HUES48 (cell line): ENCODE data around the gene TBC1D22A.

Experiments used
- H3K27ac ChIP-seq: one replicate; pipeline ENCODE4 v1.7.0; 2013; ENCODE audit warnings: low read depth, low read length, inconsistent platforms
- H3K27me3 ChIP-seq: 2 replicates; pipeline ENCODE4 v1.6.1; 2013; ENCODE audit warnings: mild to moderate bottlenecking, low read length; ENCODE audit not compliant: control insufficient read depth, insufficient read depth
- H3K36me3 ChIP-seq: 2 replicates; pipeline ENCODE4 v1.6.1; 2013; ENCODE audit warnings: low read length; ENCODE audit not compliant: control insufficient read depth, insufficient read depth
- H3K4me1 ChIP-seq: 2 replicates; pipeline ENCODE4 v1.6.1; 2013; ENCODE audit warnings: mild to moderate bottlenecking, low read length; ENCODE audit not compliant: control insufficient read depth, insufficient read depth
- H3K4me3 ChIP-seq: 2 replicates; pipeline ENCODE4 v1.5.1; 2013; ENCODE audit warnings: mild to moderate bottlenecking, low read depth, low read length
- H3K9ac ChIP-seq: 2 replicates; pipeline ENCODE4 v1.6.1; 2013; ENCODE audit warnings: mild to moderate bottlenecking, low read depth, low read length, moderate library complexity
- H3K9me3 ChIP-seq: 2 replicates; pipeline ENCODE4 v1.6.1; 2013; ENCODE audit warnings: low read length; ENCODE audit not compliant: control insufficient read depth, insufficient read depth

TBC1D22A gene

GRCh38 chr22:47034905-47035419 is 272.5 kb downstream of the TBC1D22A start:
- Histone ChIP-seq H3K9ac (no peak overlapping the region), H3K27me3 (no peaks in the 10 kb centered on the region), H3K36me3 (no peaks in the 10 kb centered on the region), H3K4me1 (peaks cover under 1% of the 10 kb centered on the region; the same call in 1 of the 2 replicates), H3K9me3 (no peaks in the 10 kb centered on the region), H3K27ac (no peak overlapping the region), H3K4me3 (no peak overlapping the region)

- H3K4me3 ChIP-seq = no peak overlapping the region
- H3K9ac ChIP-seq = no peak overlapping the region
- H3K27me3 ChIP-seq = no peaks in the 10 kb centered on the region
- no peaks in the 10 kb centered on the region for H3K9me3 ChIP-seq
- H3K27ac ChIP-seq = no peak overlapping the region
- H3K4me1 ChIP-seq = no peaks in the 10 kb centered on the region
- no peaks in the 10 kb centered on the region for H3K36me3 ChIP-seq
Observed at GRCh38 chr22:47035425-47035881, 273.0 kb downstream of the TBC1D22A start.

- Histone ChIP-seq H3K4me3 (no peak overlapping the region), H3K36me3 (no peaks in the 10 kb centered on the region), H3K27me3 (no peaks in the 10 kb centered on the region), H3K9ac (no peak overlapping the region), H3K9me3 (no peaks in the 10 kb centered on the region), H3K4me1 (no peaks in the 10 kb centered on the region), H3K27ac (no peak overlapping the region)
Observed at GRCh38 chr22:47036352-47036751, 273.9 kb downstream of the TBC1D22A start.

GRCh38 chr22:47036936-47037485 is 274.6 kb downstream of the TBC1D22A start:
- H3K4me1 ChIP-seq = no peaks in the 10 kb centered on the region
- no peaks in the 10 kb centered on the region for H3K36me3 ChIP-seq
- no peak overlapping the region for H3K27ac ChIP-seq
- H3K9ac ChIP-seq = no peak overlapping the region
- H3K9me3 ChIP-seq = no peaks in the 10 kb centered on the region
- no peak overlapping the region for H3K4me3 ChIP-seq
- H3K27me3 ChIP-seq = no peaks in the 10 kb centered on the region

- no peak overlapping the region for H3K9ac ChIP-seq
- no peaks in the 10 kb centered on the region for H3K27me3 ChIP-seq
- H3K4me1 ChIP-seq = no peaks in the 10 kb centered on the region
- H3K27ac ChIP-seq = no peak overlapping the region
- H3K9me3 ChIP-seq = no peaks in the 10 kb centered on the region
- H3K36me3 ChIP-seq = no peaks in the 10 kb centered on the region
- H3K4me3 ChIP-seq = no peak overlapping the region
Observed at GRCh38 chr22:47038206-47038835, 275.9 kb downstream of the TBC1D22A start.

GRCh38 chr22:47039356-47039755 is 276.9 kb downstream of the TBC1D22A start:
- H3K4me1 ChIP-seq = peaks cover 3% of the 10 kb centered on the region; the same call in 1 of the 2 replicates
- H3K9ac ChIP-seq = no peak overlapping the region
- H3K27ac ChIP-seq = no peak overlapping the region
- no peaks in the 10 kb centered on the region for H3K9me3 ChIP-seq
- no peaks in the 10 kb centered on the region for H3K27me3 ChIP-seq
- no peaks in the 10 kb centered on the region for H3K36me3 ChIP-seq
- H3K4me3 ChIP-seq = no peak overlapping the region

- H3K4me1 ChIP-seq = peaks cover 3% of the 10 kb centered on the region; the same call in 1 of the 2 replicates
- no peaks in the 10 kb centered on the region for H3K9me3 ChIP-seq
- no peaks in the 10 kb centered on the region for H3K27me3 ChIP-seq
- H3K36me3 ChIP-seq = no peaks in the 10 kb centered on the region
- H3K27ac ChIP-seq = no peak overlapping the region
- H3K4me3 ChIP-seq = no peak overlapping the region
- no peak overlapping the region for H3K9ac ChIP-seq
Observed at GRCh38 chr22:47040486-47041270, 278.2 kb downstream of the TBC1D22A start.

GRCh38 chr22:47041271-47042115 is 279.0 kb downstream of the TBC1D22A start:
- Histone ChIP-seq H3K9me3 (no peaks in the 10 kb centered on the region), H3K27me3 (no peaks in the 10 kb centered on the region), H3K9ac (no peak overlapping the region), H3K36me3 (no peaks in the 10 kb centered on the region), H3K27ac (no peak overlapping the region), H3K4me1 (peaks cover 3% of the 10 kb centered on the region; the same call in 1 of the 2 replicates), H3K4me3 (no peak overlapping the region)

GRCh38 chr22:47042116-47042825 is 279.8 kb downstream of the TBC1D22A start:
- Histone ChIP-seq H3K4me1 (peaks cover 3% of the 10 kb centered on the region; the same call in 1 of the 2 replicates), H3K27me3 (no peaks in the 10 kb centered on the region), H3K9ac (no peak overlapping the region), H3K27ac (no peak overlapping the region), H3K9me3 (no peaks in the 10 kb centered on the region), H3K4me3 (no peak overlapping the region), H3K36me3 (no peaks in the 10 kb centered on the region)

- Histone ChIP-seq H3K9ac (no peak overlapping the region), H3K4me3 (no peak overlapping the region), H3K27ac (no peak overlapping the region), H3K36me3 (no peaks in the 10 kb centered on the region), H3K4me1 (peaks cover 3% of the 10 kb centered on the region; the same call in 1 of the 2 replicates), H3K9me3 (no peaks in the 10 kb centered on the region), H3K27me3 (no peaks in the 10 kb centered on the region)
Observed at GRCh38 chr22:47042861-47043496, 280.5 kb downstream of the TBC1D22A start.
